MM.1S (cell line): ENCODE measurements around the gene LY6G6C.

ENCODE experiments used
- DNase-seq: peaks from one replicate; pipeline ENCODE4 v3.0.0-alpha.2; 2015
- H2AFZ ChIP-seq: fragments of 300-600 bp; sonication (generic); 2 replicates; pipeline ENCODE4 v1.6.0; 2016; ENCODE audit warnings: antibody characterized with exemption, low read length
- H3F3A ChIP-seq: fragments of 300-600 bp; sonication (generic); 2 replicates; pipeline ENCODE4 v1.6.1; 2016; ENCODE audit warnings: mild to moderate bottlenecking, antibody characterized with exemption, low read length, moderate library complexity, mixed read lengths; ENCODE audit not compliant: insufficient read depth
- H3K27ac ChIP-seq: fragments of 300-600 bp; sonication (generic); 2 replicates; pipeline ENCODE4 v1.5.1; 2016; ENCODE audit warnings: mild to moderate bottlenecking, low read length
- H3K27me3 ChIP-seq: fragments of 300-600 bp; sonication (generic); replicated peaks from 2 replicates; pipeline ENCODE4 v1.6.0; 2016; ENCODE audit warnings: low read length; ENCODE audit not compliant: insufficient read depth
- H3K36me3 ChIP-seq: fragments of 300-600 bp; sonication (generic); replicated peaks from 2 replicates; pipeline ENCODE4 v1.6.1; 2016; ENCODE audit warnings: mild to moderate bottlenecking, low read length, mixed read lengths; ENCODE audit not compliant: insufficient read depth
- H3K4me1 ChIP-seq: fragments of 300-600 bp; sonication (generic); 2 replicates; pipeline ENCODE4 v1.6.1; 2016; ENCODE audit warnings: low read length, mixed read lengths
- H3K4me2 ChIP-seq: fragments of 300-600 bp; sonication (generic); 2 replicates; pipeline ENCODE4 v1.6.0; 2016; ENCODE audit warnings: low read depth, low read length
- H3K4me3 ChIP-seq: fragments of 300-600 bp; sonication (generic); 2 replicates; pipeline ENCODE4 v1.5.1; 2016; ENCODE audit warnings: low read length, mixed read lengths
- H3K79me2 ChIP-seq: fragments of 300-600 bp; sonication (generic); 2 replicates; pipeline ENCODE4 v1.6.1; 2016; ENCODE audit warnings: mixed run types, low read length, mixed read lengths
- H3K9ac ChIP-seq: fragments of 300-600 bp; sonication (generic); 2 replicates; pipeline ENCODE4 v1.6.1; 2016; ENCODE audit warnings: low read length, mixed read lengths
- H3K9me2 ChIP-seq: fragments of 300-600 bp; sonication (generic); replicated peaks from 2 replicates; pipeline ENCODE4 v1.6.1; 2016; ENCODE audit warnings: mild to moderate bottlenecking, low read length, mixed read lengths; ENCODE audit not compliant: insufficient read depth
- H3K9me3 ChIP-seq: fragments of 300-600 bp; sonication (generic); replicated peaks from 2 replicates; pipeline ENCODE4 v1.6.1; 2016; ENCODE audit warnings: mild to moderate bottlenecking, low read length, mixed read lengths; ENCODE audit not compliant: insufficient read depth
- H4K20me1 ChIP-seq: fragments of 300-600 bp; sonication (generic); 2 replicates; pipeline ENCODE4 v1.6.1; 2016; ENCODE audit warnings: mild to moderate bottlenecking, low read length, moderate library complexity, mixed read lengths; ENCODE audit not compliant: insufficient read depth
- EZH2 ChIP-seq: fragments of 300-600 bp; sonication (generic); optimal IDR thresholded peaks from 2 replicates; pipeline ENCODE3; 2017; ENCODE audit warnings: low read depth, mild to moderate bottlenecking, antibody characterized with exemption, low read length, mixed read lengths
- EZH2phosphoT487 ChIP-seq: fragments of 300-600 bp; sonication (generic); IDR thresholded peaks from 2 replicates; pipeline ENCODE4 v1.6.1; 2018; ENCODE audit warnings: antibody characterized with exemption, low read length
- TF ChIP-seq, protein P1 (sequence below): fragments of 300-600 bp; sonication (generic); IDR thresholded peaks from 2 replicates; pipeline ENCODE4 v1.5.1; 2016; ENCODE audit warnings: antibody characterized with exemption, low read length, mixed read lengths

Gene LY6G6C

DNA sequence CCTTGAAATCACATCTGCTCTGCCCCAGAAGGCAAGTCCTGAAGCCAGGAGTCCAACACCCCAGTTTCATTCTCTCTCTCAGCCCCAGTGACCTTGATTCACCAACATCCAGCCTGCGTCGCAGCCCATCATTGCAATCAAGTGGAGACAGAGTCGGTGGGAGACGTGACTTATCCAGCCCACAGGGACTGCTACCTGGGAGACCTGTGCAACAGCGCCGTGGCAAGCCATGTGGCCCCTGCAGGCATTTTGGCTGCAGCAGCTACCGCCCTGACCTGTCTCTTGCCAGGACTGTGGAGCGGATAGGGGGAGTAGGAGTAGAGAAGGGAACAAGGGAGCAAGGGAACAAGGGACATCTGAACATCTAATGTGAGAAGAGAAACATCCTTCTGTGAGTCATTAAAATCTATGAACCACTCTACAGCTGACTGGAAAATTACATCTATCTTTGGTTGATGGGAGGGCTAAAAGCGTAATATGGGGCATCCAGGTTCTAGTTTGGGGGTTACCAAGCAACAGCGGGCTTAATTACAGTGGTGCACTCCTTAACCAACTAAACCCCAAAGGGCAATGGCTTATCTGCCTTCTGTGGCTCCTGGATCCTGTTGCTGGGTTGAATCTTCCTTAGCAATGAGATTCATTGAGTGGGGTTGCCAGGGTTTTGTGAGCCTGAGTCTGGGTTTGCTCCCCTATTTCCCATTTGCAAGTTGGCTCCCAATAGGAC lies 3.9 kb downstream of the LY6G6C start:
- Histone ChIP-seq H3K4me3 (no peak overlapping the region), H3K4me2 (no peak overlapping the region), H3K9me3 (no peaks in the 10 kb centered on the region), H3K79me2 (no peaks in the 10 kb centered on the region), H2AFZ (no peak overlapping the region), H3F3A (no peaks in the 10 kb centered on the region), H4K20me1 (no peaks in the 10 kb centered on the region), H3K36me3 (no peaks in the 10 kb centered on the region), H3K9me2 (no peaks in the 10 kb centered on the region), H3K27ac (no peak overlapping the region), H3K4me1 (no peaks in the 10 kb centered on the region), H3K9ac (no peak overlapping the region), H3K27me3 (no peaks in the 10 kb centered on the region)
- no peak for DNase-seq
- TF ChIP-seq EZH2 (no peak), EZH2phosphoT487 (no peak)
- TF ChIP-seq, protein P1, sequence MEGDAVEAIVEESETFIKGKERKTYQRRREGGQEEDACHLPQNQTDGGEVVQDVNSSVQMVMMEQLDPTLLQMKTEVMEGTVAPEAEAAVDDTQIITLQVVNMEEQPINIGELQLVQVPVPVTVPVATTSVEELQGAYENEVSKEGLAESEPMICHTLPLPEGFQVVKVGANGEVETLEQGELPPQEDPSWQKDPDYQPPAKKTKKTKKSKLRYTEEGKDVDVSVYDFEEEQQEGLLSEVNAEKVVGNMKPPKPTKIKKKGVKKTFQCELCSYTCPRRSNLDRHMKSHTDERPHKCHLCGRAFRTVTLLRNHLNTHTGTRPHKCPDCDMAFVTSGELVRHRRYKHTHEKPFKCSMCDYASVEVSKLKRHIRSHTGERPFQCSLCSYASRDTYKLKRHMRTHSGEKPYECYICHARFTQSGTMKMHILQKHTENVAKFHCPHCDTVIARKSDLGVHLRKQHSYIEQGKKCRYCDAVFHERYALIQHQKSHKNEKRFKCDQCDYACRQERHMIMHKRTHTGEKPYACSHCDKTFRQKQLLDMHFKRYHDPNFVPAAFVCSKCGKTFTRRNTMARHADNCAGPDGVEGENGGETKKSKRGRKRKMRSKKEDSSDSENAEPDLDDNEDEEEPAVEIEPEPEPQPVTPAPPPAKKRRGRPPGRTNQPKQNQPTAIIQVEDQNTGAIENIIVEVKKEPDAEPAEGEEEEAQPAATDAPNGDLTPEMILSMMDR, result no peak

DNA sequence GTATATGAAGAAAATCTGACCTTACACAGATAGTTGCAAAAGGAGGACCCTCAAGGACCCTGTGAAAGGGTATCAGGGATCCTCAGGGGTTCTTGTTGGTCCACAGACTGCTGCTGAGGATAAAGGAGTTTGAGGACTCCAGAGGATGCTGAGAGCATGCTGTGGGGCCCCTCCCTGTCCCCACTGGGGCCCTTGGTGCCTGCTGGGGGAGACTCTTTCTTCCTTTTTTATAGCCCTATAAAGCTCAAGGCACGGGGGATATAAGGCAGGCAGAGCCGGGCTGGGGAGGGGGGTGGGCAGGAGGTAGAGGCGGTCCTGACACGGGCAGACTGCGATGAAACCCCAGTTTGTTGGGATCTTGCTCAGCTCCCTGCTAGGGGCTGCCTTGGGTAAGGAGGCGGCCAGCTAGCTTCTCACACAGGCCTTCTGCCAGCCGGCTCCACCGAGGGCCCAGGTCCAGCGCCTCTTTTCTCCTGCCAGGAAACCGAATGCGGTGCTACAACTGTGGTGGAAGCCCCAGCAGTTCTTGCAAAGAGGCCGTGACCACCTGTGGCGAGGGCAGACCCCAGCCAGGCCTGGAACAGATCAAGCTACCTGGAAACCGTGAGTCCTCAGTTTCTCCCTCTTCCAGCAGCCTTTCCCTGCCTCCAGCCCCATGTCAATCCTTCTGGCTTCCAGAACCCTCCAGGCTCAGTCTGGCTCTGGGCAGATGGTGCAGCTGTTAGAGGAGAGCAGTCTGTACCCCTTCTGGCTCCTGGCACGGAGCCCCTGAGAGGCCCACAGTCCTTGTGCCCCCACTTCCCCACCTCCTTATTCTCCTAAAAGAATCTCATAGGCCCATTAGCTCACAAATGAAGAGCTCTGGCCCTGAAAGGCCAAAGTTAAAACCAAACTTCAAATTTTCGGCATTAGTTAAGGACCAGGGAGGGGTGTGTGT lies 6.3 kb downstream of the LY6G6C start, which contains the start of gene LY6G6D:
Gene LY6G6D (plus strand): TSS at position 327 of the 937 bp plus-strand sequence. CDS start 8 bp downstream, at position 335.
- Histone ChIP-seq H3K79me2 (no peaks in the 10 kb centered on the region), H3K9ac (no peak within 1 kb of the TSS), H4K20me1 (no peaks in the 10 kb centered on the region), H3K27ac (no peak within 1 kb of the TSS), H3K27me3 (no peaks in the 10 kb centered on the region), H2AFZ (no peak within 1 kb of the TSS), H3K4me3 (no peak within 1 kb of the TSS), H3K9me2 (no peaks in the 10 kb centered on the region), H3F3A (no peaks in the 10 kb centered on the region), H3K9me3 (no peaks in the 10 kb centered on the region), H3K36me3 (no peaks in the 10 kb centered on the region), H3K4me2 (no peak within 1 kb of the TSS), H3K4me1 (0 out of 2 replicates have a peak, but pooled peaks cover 5% of the 10 kb centered on the region)
- TF ChIP-seq EZH2phosphoT487 (no peak), EZH2 (no peak)
- TF ChIP-seq, protein P1, result no peak
- DNase-seq, result no peak

DNA sequence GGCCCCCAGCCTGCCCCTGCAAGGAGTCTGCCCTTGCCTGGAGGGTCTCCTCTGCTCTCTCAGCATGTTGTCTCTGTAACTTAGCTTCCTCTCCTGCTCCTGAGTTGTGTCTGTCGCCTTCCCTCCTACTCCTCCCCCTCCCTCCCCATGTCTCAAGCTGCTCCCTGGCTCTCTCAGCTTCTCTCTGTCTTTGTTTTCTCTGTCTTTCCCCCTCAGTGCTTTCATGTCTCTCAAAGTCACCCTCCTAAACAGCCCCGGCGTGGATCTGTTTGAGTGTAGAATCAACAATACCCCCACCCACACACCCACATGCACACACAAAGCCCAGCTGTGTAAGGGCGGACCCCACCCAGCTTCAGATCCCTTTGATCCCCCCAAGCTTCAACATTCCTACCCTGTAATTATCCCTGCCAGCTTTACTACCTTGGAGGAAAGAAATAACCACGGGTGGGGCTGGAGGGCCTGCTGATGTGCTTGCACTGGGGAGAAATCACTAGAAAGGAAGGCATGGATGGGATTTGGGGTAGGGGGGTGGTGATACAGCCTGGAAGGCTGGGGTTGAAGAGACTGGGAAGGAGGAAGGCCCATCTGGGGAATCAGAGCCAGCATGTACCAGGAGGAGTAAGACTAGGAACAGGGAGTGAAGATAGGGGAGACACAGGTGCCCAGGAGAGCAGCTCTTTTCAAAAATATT lies 7.4 kb downstream of the LY6G6C start:
- 0 out of 2 replicates have a peak, but pooled peaks cover 5% of the 10 kb centered on the region for H3K4me1 ChIP-seq
- no peak overlapping the region for H3K9ac ChIP-seq
- no peak overlapping the region for H2AFZ ChIP-seq
- no peaks in the 10 kb centered on the region for H4K20me1 ChIP-seq
- H3K4me2 ChIP-seq, result no peak overlapping the region
- no peaks in the 10 kb centered on the region for H3K36me3 ChIP-seq
- H3K9me3 ChIP-seq, result no peaks in the 10 kb centered on the region
- no peaks in the 10 kb centered on the region for H3F3A ChIP-seq
- no peak for DNase-seq
- TF ChIP-seq EZH2 (no peak), EZH2phosphoT487 (no peak)
- TF ChIP-seq, protein P1, result no peak
- H3K27me3 ChIP-seq, result no peaks in the 10 kb centered on the region
- H3K79me2 ChIP-seq, result no peaks in the 10 kb centered on the region
- H3K4me3 ChIP-seq, result no peak overlapping the region
- H3K9me2 ChIP-seq, result no peaks in the 10 kb centered on the region
- H3K27ac ChIP-seq, result no peak overlapping the region
